Measurements from ENCODE around the gene ZNF93.
"Not testable (repeated sequence)": the region's sequence is repeated elsewhere in the genome, so short reads cannot be mapped to it uniquely, and the experiment has no call there.

Gene ZNF93

DNA sequence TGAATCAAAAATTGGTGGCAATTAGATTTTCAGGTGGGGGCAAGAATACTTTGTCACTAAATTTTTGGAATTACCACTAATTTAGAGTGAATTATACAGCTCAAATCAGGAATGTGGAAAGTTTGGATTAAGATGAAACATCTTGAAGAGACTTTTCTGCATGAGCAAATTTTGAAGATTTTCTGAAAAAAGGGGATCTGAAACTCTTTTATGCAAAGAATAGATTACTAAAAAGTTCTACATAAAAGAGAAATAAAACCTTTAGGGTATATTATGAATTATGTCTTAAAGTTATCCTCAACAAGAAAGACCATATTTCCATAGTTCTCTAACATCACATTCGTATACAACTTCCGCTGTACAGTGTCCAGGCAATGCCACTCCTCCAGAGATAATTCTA is 36.7 kb downstream of the ZNF93 start:
- in situ Hi-C loops (cut with MboI; ENCODE audit: low sequenced_read_pairs): no loop called here

DNA sequence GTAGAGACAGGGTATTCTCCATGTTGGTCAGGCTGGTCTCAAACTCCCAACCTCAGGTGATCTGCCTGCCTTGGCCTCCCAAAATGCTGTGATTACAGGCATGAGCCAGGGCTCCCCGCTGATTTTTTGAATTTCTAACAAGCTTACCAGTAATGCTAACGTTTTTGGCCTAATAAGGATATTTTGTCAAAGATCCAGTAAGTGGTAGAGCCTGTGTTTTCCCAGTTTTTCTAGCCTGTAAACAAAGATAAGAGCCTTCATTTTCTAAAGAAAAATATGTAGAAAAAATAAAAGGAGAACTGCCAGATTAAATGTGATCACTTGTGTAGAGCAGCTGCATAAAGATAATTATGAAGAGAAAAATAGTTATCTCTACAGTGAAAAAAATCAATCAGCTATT is 37.7 kb downstream of the ZNF93 start:
- in situ Hi-C loops (cut with MboI; ENCODE audit: low sequenced_read_pairs): no loop called here

DNA sequence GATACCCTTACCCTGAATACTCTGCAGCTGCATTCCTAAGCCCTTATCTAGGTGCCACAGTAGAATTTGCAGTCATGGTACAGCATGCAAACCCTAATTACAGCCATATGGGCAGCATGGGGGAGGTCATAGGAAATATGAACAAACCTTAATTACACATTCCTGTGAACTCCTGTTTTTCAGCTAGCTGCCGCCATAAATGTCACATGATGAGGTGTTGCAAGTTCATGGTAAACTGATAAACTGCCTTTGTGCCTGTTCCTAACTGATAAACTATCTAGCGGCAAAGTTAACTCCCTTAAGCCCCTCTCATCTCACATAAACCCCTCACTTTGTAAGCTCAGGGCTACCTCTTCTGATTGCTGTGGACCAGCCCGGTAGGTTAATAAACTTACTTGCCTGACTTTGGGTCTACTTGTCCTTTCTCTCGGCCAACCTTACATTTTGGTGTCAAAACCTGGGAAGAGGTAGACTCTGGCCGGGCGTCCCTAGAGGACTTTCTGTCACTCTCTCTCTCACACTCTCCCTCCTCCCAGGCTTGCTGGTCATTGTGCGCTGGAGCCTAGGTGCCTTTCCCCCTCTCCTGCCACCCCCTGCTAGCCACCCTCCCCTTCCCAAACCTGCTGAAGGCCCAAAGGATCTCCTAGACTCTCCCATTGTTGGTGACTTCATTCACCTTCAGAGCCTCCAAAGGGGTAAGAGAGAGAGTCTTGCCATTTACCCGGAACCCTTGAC is 43.3 kb downstream of the ZNF93 start:
- in situ Hi-C loops (cut with MboI; ENCODE audit: low sequenced_read_pairs): no loop called here

DNA sequence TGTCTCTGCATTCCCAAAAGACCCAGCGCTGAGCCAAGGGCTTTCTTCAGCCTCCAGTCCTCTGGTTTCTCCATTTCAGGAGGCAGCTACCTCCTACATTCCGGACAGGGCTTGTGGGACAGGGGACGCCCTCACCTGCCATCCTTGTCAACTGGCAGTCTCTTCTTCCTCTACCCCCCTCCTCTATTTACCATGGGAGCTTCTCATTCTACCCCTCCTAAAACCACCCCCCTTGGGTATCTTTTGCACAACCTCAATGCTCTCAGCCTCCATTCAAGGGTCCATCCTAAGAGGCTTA is 43.8 kb downstream of the ZNF93 start:
- in situ Hi-C loops (cut with MboI; ENCODE audit: low sequenced_read_pairs): no loop called here

DNA sequence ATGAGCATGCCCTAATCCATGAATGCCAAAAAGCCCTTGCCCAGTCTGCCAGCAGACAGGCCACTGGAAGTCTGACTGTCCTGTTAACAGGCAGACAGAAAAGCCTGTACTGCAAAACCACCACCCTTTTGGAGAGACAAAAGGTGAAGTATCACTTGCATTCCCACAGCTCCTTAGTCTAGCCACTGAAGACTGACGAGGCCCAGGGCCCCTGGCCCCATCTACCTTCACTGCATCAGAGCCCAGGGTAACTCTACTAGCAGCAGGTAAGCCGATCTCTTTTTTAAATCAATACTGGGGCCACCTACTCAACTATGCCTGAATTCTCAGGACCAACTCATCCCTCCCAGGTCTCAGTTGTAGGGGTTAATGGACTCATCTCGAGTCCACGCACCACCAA is 45.5 kb downstream of the ZNF93 start:
- in situ Hi-C loops (cut with MboI; ENCODE audit: low sequenced_read_pairs): no loop called here

DNA sequence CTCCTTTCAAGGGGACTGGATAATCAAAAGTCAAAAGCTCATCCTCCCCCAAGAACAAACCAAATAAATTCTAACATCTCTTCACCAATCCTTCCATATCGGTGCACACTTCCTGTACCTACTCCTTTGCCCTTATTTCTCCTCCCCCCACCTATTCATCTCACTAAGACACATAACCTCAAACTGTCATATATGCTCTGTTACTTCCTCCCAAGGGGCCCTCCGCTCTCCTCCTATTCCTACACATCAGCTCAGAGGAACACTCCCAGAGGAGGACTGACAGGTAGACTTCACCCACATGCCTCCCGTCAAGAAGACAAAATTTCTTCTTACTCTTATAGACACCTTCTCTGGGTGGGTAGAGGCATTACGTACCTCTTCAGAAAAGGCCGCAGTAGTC is 48.1 kb downstream of the ZNF93 start:
- in situ Hi-C loops (cut with MboI; ENCODE audit: low sequenced_read_pairs): no loop called here

DNA sequence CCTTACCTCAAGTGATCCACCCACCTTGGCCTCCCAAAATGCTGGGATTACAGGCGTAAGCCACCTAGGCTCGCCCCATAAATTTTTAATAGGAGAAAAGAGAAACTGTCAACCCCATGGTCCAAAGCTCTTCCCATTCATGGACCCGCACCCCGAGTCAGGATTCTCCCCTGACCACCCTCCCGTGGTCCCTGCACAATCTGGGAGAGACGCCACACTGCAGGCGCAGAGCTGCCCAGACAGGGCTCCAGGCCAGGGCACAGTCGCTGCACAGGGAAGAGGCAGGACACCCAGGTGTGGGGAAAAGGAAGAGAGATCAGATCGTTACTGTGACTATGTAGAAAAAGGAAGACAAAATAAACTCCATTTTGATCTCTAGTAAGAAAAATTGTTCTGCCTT is 54.5 kb downstream of the ZNF93 start:
- in situ Hi-C loops (cut with MboI; ENCODE audit: low sequenced_read_pairs): no loop called here

DNA sequence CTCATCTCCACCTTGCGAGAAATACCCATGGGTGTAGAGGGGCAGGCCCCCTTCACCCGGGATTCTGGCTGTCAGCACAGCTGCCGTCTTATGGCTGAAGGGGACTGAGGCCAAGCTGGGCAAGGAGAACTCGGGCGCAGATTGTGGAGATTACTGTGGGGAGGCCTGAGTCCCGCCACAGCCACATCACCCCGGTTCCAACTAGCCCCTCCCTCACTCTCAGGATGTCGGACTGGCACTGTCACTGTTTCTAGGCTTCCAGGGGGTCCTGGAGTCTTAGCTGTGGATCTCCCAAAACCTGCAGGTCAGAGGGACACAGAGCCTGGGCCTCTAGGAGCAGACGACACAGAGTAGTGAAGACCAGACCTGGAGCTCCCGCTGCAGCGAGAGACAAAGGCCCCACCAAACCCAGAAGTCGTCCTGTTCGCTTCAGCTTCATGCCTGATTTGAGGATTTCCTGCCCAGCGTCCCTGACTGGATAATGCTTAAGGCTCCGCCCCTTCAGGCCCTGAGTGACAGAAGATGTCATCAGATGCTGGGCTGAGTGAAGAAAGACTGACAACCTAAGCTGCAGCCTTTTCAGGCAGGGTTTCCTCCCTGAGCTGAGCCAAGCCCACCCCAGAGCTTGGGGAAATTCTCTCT is 55.8 kb downstream of the ZNF93 start:
- in situ Hi-C loops (cut with MboI; ENCODE audit: low sequenced_read_pairs): no loop called here

DNA sequence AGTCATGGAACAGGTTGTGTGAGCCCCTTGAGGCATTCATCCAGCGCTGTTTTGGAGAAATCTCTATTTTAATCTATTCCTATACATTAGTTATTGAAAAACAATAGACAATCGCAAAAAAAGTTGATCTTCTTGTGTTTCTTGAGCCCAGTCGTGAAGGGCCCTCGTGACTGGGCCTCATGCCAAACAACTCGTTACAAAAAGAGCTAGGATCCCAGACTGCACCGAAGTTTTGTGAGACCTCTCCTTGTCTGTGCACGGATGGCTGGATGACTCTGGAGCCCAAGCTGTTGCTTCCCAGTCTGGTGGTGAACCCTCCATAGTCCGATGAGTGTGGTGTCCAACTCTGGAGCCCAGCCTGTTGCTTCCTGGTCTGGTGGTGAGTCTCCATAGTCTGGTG is 57.0 kb downstream of the ZNF93 start:
- in situ Hi-C loops (cut with MboI; ENCODE audit: low sequenced_read_pairs): not testable (repeated sequence)

DNA sequence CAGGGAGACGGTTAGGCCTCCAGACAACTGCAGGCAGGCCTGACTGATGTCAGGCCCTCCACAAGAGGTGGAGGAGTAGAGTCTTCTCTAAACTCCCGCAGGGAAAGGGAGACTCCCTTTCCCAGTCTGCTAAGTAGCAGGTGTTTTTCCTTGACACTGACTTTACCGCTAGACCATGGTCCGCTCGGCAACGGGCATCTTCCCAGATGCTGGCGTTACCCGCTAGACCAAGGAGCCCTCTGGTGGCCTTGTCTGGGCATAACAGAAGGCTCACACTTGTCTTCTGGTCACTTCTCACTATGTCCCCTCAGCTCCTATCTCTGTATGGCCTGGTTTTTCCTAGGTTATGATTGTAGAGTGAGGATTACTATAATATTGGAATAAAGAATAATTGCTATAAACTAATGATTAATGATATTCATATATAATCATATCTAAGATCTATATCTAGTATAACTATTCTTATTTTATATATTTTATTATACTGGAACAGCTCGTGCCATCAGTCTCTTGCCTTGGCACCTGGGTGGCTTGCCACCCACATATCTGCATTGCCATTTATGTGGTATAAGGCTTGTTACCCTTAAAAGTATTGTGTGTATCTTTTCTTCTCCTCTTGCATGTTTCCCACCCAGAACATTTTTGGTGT is 58.5 kb downstream of the ZNF93 start:
- in situ Hi-C loops (cut with MboI; ENCODE audit: low sequenced_read_pairs): not testable (repeated sequence)

DNA sequence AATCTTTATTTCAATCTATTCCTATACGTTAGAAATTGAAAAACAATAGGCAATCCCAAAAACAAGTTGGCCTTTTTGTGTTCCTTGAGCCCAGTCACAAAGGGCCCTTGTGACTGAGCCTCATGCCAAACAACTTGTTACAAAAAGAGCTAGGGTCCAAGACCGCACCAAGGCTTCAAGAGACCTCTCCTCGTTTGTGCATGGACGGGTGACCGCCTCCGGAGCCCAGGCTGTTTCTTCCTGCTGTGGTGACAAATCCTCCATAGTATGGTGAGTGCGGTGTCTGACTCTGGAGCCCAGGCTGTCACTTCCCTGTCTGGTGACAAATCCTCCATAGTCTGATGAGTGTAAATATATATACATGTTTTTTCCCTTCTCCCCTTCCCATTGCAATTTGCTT is 63.7 kb downstream of the ZNF93 start:
- in situ Hi-C loops (cut with MboI; ENCODE audit: low sequenced_read_pairs): no loop called here

DNA sequence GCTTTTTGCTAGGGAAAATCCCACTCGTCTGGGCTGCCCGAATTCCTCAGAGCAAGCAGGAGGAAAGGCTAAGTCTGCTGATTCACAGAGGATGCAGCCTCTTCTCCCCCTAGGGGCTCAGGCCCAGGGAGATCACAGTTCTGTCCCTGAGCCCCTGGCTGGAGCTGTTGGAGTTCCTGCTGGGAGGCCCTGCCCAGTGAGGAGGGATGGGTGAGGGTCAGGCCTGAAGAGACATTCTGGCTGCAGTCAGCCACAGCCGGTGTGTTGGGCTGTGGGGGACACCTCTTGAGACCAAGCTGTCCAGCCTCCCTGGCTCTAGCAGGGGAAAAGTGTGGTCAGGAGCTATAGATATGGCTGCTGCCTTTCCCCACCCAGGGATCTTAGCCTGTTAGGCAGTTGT is 65.4 kb downstream of the ZNF93 start:
- in situ Hi-C loops (cut with MboI; ENCODE audit: low sequenced_read_pairs): not testable (repeated sequence)

DNA sequence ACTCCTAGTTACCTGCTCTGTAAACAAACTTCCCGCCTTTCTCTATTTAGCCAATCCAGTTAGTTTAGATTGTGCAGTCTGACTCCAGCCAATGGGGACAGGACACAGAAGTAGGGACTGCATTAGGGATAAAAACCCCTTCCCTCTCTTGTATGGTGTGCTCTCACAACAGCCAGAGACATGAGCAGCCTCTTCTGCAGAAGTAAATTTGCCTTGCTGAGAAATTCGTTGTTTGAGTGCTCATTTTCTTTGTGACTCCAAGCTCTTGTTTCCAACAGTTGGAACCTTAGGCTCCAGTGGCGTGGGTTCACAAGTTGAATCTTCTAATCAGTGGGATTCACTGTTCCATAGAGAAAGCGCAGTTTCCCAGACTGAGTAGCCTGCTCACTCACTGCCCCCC is 66.1 kb downstream of the ZNF93 start:
- in situ Hi-C loops (cut with MboI; ENCODE audit: low sequenced_read_pairs): no loop called here

All from hTERT RPE-1 (cell line).